ENCODE results near the gene GRIN1.

GRIN1 gene

GRCh38 chr9:137161558-137162486, 22.9 kb downstream of the GRIN1 start:
- TF ChIP-seq CTCF (IDR thresholded peaks at IDR 0.05; ENCODE audit: extremely low read depth, insufficient read depth, missing control alignments): no peak
- DNase-seq (ENCODE audit: low spot score): peak; percentile 61
- in situ Hi-C loops (cut with MboI; ENCODE audit: low pct_unique_long_range_greater_than_20kb, low sequenced_read_pairs, unreplicated experiment): no loop called here

DNA sequence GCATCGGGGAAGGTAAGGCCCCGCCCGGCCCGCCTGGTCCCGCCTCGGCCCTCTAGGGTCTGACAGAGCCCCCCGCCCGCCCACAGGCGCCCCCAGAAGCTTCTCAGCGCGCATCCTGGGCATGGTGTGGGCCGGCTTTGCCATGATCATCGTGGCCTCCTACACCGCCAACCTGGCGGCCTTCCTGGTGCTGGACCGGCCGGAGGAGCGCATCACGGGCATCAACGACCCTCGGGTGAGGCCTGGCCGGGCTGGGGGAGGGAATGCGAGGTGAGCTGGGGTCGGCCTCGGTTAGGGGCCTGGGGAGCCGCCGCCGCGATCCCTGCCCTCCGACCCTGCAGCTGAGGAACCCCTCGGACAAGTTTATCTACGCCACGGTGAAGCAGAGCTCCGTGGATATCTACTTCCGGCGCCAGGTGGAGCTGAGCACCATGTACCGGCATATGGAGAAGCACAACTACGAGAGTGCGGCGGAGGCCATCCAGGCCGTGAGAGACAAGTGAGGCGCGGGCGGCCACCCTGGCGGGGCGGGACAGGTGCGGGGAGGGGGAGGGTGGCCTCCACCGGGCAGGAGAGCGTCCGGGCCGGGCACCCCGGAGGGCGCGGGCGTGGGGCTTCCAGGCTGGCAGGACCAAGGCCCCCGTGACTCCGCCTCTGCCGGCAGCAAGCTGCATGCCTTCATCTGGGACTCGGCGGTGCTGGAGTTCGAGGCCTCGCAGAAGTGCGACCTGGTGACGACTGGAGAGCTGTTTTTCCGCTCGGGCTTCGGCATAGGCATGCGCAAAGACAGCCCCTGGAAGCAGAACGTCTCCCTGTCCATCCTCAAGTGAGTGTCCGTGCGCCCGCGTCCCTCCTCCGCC, 23.8 kb downstream of the GRIN1 start:
- DNase-seq (ENCODE audit: low spot score): no peak
- in situ Hi-C loops (cut with MboI; ENCODE audit: low pct_unique_long_range_greater_than_20kb, low sequenced_read_pairs, unreplicated experiment): no loop called here
- TF ChIP-seq CTCF (IDR thresholded peaks at IDR 0.05; ENCODE audit: extremely low read depth, insufficient read depth, missing control alignments): peak; percentile 16

GRCh38 chr9:137163365-137163715, 24.4 kb downstream of the GRIN1 start:
- in situ Hi-C loops (cut with MboI; ENCODE audit: low pct_unique_long_range_greater_than_20kb, low sequenced_read_pairs, unreplicated experiment): no loop called here
- DNase-seq (ENCODE audit: low spot score): no peak

DNA sequence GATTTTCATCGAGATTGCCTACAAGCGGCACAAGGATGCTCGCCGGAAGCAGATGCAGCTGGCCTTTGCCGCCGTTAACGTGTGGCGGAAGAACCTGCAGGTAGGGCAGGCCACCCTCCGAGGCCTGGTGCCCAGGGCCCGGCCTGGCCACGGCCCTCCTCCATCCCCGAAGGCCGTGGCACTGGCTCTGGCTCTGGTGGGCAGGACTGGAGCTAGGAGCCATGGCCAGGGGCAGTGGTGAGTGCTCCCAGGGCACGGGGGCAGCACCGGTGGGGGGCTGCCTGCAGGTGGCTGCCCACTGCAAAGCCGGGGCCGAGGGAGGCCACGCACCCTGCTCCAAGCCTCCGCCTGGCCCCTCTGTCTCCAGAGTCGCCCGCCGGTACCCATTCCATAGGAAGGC, 24.9 kb downstream of the GRIN1 start:
- no peak for DNase-seq (ENCODE audit: low spot score)
- in situ Hi-C loops (cut with MboI; ENCODE audit: low pct_unique_long_range_greater_than_20kb, low sequenced_read_pairs, unreplicated experiment): no loop called here

More at GRCh38 chr9:137163365-137163715, 24.4 kb downstream of the GRIN1 start:
- no peak for TF ChIP-seq CTCF (IDR thresholded peaks at IDR 0.05; ENCODE audit: extremely low read depth, insufficient read depth, missing control alignments)

GRCh38 chr9:137164370-137165249, 25.7 kb downstream of the GRIN1 start:
- DNase-seq (ENCODE audit: low spot score): no peak
- no peak for TF ChIP-seq CTCF (IDR thresholded peaks at IDR 0.05; ENCODE audit: extremely low read depth, insufficient read depth, missing control alignments)
- in situ Hi-C loops (cut with MboI; ENCODE audit: low pct_unique_long_range_greater_than_20kb, low sequenced_read_pairs, unreplicated experiment): no loop called here

More for the DNA sequence above, 24.9 kb downstream of the GRIN1 start:
- no peak for TF ChIP-seq CTCF (IDR thresholded peaks at IDR 0.05; ENCODE audit: extremely low read depth, insufficient read depth, missing control alignments)

Measured in GM13977 (cell line).